ENCODE measurements around the gene NCCRP1.

Gene NCCRP1, protein sequence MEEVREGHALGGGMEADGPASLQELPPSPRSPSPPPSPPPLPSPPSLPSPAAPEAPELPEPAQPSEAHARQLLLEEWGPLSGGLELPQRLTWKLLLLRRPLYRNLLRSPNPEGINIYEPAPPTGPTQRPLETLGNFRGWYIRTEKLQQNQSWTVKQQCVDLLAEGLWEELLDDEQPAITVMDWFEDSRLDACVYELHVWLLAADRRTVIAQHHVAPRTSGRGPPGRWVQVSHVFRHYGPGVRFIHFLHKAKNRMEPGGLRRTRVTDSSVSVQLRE

DNA sequence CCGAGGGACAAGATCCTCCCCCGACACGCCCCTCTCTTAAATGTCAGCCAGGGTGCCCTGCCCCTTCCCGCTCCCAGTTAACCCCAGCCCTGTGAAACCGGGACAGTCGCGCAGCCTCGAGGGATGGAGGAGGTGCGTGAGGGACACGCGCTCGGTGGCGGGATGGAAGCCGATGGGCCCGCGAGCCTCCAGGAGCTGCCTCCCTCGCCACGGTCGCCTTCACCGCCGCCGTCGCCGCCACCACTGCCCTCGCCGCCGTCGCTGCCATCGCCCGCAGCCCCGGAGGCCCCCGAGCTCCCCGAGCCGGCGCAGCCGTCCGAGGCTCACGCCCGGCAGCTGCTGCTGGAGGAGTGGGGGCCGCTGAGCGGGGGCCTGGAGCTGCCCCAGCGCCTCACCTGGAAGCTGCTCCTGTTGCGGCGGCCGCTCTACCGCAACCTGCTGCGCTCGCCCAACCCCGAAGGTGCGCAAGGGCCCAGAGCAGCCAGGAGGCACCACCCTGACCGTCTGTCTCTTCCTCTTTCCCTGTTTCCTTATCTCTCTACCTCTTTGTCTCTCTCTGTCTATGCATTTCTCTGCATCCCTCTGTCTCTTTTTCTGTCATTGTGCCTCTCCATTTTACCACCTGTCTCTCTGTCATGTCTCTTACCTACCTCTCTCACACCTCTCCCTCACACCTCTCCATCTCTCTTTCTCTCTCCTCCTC, at the start of gene NCCRP1:
NCCRP1 (plus strand) TSS at position 105 of the 703 bp plus-strand sequence; CDS start at position 124, 19 bp downstream.
- DNase-seq = no peak

GRCh38 chr19:39147480-39147879, 49.3 kb upstream of the NCCRP1 start:
- no peak for DNase-seq

GRCh38 chr19:39148939-39149529, 47.7 kb upstream of the NCCRP1 start:
- no peak for DNase-seq

DNA sequence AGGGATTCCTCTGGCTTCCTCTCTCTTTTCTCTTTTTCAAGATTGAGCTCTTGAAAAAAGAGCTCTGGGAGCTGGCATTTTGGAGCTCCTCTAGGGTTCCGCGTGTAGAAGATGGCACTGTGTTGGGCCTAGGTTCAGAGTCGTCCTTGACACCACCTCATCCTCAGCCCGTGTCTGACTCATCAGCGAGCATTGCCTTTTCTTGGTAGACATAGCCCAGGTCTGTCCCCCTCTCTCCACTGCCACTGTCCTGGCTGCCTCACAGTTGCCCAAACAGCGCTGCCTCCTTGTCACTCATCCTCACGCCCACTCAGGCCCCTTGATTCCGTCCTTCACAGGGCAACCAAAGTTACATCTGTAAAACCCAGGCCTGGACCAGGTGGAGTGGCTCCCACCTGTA, 46.5 kb upstream of the NCCRP1 start:
- no peak for DNase-seq

DNA sequence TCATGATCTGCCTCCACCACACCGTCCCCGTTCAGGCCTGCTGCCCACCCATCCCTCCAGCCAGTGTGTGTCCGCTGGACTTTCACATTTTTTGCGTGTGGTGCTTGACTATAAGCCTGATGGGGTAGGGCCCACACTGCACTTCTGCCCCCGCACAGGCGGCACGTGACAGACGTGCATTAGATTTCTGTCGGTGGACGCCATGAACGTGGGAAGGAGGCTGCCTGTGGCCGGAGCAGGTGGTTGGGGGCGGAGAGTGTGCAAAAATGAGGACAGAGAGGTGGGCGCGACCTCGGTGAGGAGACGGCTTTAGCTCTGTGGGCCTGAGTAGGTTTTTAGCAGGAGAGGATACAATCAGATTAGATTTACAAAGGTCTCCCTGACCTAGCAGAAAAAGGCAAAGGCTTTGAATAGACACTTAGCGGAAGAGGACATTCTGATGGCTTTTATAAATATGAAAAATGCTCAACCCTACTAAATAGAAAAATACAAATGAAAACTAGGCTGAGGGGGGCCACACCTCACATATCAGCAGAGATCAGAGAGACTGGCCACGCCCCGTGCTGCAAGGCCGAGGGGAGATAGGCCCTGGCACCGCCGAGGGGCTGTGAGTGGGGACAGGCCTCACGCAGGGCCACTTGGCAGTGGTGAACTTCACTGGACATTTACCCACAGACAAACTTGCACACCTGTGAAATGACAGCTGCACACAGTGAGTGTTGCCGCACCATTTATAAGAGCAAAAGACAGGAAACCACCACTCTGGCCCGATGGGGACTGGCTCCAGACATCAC, 45.8 kb upstream of the NCCRP1 start:
- no peak for DNase-seq

GRCh38 chr19:39152066-39152465, 44.7 kb upstream of the NCCRP1 start:
- DNase-seq = no peak

DNA sequence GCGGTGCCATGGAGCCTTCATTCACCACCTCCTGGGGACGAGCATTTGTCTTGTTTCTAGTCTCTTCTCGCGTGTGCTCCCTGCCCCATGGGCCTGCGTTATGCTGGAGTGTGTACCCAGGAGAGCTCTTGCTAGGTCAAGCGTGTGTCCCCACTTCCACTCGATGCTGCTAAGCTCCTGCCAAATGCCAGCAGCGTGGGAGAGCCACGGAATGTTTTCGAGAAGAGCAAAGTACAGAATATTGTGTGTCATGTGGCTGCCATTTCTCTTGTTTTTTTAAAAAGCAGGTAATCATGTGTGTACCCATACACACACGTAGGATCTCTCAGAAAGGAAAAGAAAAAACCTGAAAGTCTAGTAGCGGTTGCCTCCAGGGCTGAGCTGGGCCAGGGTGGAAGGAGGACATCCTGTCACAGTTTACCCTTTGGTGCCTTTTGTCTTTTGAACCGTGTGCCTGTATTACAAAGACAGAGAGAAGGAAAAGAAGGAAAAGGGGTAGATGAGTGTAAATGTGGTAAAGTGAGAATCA, 42.6 kb upstream of the NCCRP1 start:
- DNase-seq = no peak

DNA sequence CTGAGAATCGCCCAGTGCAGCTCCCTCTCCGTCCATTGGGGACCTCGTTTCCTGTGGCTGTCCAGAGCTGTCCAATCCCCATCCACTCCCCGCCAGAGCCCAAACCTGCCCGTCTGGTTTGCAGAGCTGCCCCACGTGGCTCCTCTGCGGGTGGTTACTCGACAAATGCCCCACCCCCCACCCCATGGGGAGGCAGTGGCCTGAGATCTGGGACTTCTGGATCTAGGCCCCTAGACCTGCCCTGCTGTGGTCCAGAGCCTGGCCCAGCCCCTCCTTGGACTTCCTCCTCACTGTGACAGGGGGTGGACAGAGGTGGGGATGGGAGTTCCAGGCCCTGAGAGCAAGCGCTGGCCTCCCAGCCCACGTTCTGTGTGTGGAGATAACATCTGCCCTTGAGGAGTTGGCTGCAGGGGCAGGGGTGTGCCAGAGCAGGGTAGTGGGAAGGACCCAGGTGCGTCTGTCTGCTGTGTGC, 42.1 kb upstream of the NCCRP1 start:
- DNase-seq = no peak

DNA sequence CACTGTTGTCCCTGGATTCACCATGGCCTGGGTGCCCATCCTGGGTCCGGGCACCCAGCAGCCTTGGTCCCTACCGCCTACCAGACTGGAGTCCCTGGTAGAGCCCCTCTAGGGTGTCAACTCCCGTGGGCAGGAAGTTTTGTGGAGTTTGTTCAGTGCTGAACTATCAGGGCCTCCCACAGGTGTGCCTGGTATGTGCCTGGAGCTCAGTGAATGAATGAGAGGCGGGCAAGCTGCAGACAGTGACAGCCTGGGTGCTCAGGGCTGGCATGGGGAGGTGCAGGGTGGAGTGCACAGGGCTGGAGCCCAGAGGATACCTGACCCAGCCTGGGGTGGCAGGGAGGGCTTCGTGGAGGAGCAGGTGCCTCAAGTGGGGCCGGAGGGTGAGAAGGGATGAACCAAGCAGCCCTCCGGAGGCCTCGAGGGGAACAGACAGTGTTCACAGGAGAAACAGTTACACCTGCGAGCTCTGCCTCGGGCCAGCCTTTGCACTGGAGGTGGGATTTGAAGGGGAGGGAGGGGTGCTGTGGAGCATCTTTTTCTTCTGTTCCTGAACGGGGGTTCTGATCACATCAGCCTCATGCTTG, 41.6 kb upstream of the NCCRP1 start:
- DNase-seq = no peak

- DNase-seq = no peak
These were observed 41.0 kb upstream of the NCCRP1 start for GRCh38 chr19:39155741-39156140.

DNA sequence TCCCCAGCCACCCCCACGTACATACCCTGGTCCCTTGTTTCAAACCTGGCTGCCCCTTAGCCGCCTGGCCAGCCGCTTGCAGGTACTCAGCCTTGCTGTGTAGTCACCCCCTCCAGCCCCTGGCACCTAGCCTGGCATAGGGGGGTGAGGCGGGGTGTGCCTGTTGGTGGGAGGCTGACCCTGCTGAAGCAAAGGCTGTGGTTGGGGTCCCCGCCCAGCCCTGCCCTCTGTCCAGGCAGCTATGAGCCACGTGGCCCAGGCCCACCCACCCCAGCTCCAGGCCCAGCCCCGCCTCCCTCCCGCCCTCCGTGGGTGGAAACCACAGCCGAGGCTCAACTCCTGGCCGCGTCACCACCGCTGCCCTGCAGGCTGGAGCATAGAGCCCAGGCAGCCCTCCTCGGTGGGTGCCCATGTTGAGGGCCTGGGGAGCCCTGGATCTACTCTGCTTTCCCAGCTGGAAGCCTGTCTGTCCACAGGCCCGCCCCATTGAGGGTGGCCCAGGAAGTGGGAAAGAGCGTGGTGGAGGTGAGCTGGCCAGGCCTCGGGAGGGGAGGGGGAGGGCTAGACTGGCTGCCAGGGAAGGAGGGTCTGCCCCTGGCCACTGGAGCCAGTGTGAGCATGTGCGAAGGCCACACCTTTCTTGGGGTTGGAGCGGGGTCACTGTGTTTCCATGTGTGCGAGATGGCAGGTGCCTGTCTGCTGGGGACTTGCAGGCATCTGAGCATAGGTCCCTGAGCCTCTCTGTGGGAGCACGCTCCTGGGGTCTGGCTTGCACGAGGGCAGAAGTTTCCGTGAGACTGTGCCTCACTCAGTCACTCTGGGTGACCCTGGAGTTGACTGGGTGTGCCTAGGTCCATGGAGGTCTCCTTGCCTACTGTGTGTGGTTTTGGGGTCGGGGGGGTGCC, 40.2 kb upstream of the NCCRP1 start:
- no peak for DNase-seq

DNA sequence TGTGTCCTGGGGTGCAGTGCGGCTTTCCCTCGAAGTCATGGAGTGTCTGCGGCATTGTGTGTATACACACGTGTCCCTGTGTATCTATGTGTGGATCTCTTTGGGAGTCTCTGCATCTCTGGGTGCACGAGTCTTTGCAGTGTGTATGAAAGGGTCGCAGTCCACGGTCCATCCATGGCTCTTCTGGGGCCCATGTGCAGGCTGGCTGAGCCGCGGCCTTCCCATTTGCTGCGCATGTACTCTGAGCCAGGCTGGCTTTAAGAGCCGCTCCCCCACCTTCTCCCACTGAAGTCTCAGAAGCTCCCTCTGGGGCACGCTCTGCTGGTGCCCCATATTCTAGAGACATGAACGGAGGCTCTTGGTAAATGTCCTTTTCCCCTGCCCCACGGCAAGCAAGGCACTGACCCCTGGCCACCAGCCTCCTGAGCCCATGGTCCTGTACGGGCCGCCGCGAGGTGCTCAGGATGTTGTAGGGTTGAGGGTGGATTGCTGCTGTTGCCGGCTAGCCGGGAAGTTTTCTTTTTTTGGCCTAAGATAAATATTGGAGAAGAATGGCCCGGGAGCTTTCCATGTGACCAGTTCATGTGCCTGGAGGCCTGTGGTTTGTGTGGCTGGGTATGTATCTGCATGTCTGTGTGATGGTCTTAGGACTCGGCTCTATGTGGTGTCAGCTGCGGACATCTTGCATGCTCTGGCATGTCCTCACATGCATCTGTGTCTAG, 39.3 kb upstream of the NCCRP1 start:
- no peak for DNase-seq

DNA sequence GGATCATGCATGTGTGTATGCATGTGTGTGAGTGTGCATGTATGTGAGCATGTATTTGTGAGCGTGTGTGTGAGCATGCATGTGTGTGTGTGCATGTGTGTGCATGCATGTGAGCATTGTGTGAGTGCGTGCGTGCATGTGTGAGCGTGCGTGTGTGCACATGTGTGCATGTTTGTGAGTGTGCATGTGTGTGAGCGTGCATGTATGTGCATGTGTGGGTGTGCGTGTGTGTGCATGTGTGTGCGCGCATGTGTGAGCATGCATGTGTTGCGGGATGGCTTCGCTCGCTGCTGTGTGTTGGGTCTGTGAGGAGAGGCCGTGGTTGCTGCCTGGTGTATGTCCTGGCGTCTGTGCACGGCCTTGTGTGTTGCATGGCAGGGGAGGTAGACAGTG, 38.8 kb upstream of the NCCRP1 start:
- no peak for DNase-seq

GRCh38 chr19:39158646-39159260, 38.0 kb upstream of the NCCRP1 start:
- no peak for DNase-seq

DNA sequence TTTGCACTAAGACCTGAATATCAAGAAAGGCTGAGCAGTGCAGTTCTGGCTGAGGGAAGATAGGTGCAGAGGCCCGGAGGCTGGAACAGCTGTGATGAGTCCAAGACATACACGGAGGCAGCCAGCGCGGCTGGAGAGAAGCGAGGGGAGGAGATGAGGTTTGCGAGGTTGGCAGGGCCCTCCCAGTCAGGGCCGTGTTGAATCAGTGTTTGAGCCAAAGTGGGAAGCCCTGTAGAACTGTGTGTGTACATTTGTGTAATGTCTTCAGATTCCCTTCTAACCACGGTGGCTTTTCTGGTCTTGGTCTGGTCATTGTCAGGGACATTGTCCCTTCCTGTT, 36.3 kb upstream of the NCCRP1 start:
- no peak for DNase-seq

DNA sequence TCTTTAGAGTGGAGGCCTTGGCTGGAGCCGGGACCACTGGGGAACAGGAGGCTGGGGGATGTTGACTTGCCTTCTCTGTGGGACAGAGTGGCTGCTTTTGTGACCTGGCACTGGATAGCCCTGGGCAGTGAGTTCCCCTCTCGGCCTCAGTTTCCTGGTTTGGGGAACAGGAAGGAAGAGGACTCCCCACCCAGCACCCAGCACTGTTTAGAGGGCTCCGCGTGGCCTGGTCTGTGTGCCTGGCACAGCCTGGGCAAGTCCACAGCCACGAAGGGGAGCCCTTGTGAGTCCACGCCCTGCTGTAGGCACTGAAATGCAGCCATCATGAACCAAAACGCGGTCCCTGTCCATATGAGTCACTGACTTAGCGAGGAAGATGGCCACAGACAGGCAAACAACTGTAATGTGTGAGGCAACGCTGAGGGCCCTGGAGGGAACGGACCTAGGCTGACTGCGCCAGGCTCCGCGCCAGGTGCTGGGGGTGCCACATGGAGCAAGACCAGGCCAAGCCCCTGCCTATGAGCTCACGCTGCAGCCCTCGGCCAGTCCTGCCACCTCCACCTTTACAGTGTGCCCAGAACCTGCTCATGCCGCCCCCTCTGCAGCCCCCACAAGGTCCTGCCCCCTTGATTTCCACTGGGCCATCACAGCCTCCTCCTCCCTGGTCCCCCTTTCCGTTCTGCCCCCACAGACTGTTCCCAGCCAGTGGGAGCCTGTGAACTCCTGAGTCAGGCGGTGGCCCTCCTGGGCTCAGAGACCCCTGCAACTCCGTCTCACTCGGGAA, 35.7 kb upstream of the NCCRP1 start:
- DNase-seq = no peak

GRCh38 chr19:39162441-39163043, 34.2 kb upstream of the NCCRP1 start:
- DNase-seq = no peak

GRCh38 chr19:39163621-39164020, 33.1 kb upstream of the NCCRP1 start:
- DNase-seq = no peak

DNA sequence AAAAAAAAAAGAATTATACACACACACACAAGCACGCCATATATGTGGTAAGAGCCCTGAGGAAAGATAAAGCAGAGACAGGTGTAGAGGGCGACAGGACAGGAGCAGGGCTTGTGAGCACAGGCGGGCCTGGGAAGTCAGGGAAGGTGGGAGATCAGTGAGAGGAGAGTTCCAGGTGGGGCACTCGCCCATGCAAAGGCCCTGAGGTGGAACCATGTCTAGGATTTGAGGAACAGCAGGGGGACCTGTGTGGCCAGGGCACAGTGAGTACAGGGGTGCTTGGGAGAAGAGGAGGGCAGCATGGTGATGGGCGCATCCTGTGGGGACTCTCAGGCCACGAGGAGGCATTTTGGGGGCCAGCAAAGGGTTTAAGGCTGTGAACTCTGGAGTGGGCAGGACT, 32.5 kb upstream of the NCCRP1 start:
- no peak for DNase-seq

Measured in NCI-H774 (cell line).